NCI-H774 (cell line): Measurements from ENCODE around the gene ZFP36L2.
"Not testable (repeated sequence)": the region's sequence is repeated elsewhere in the genome, so short reads cannot be mapped to it uniquely, and the experiment has no call there.

Source experiments
- DNase-seq: peaks from one replicate; lab custom pipeline; 2025; lab: John Stamatoyannopoulos, UW

ZFP36L2 gene

GRCh38 chr2:43207553-43208300 lies 18.7 kb downstream of the ZFP36L2 start:
- DNase-seq: no peak

- DNase-seq: no peak
Measured at GRCh38 chr2:43206602-43207001, 19.8 kb downstream of the ZFP36L2 start.

- no peak for DNase-seq
Measured at GRCh38 chr2:43203373-43203772, 23.0 kb downstream of the ZFP36L2 start.

- no peak for DNase-seq
Measured at GRCh38 chr2:43202289-43202688, 24.1 kb downstream of the ZFP36L2 start.

GRCh38 chr2:43201497-43201896 lies 24.9 kb downstream of the ZFP36L2 start:
- no peak for DNase-seq

- DNase-seq: no peak
Measured at GRCh38 chr2:43201016-43201415, 25.4 kb downstream of the ZFP36L2 start.

- DNase-seq: no peak
Measured at GRCh38 chr2:43199492-43200488, 26.6 kb downstream of the ZFP36L2 start.

- no peak for DNase-seq
Measured at GRCh38 chr2:43198263-43198662, 28.1 kb downstream of the ZFP36L2 start.

GRCh38 chr2:43197588-43197896 lies 28.9 kb downstream of the ZFP36L2 start:
- no peak for DNase-seq

- no peak for DNase-seq
Measured at GRCh38 chr2:43196768-43197587, 29.4 kb downstream of the ZFP36L2 start.

- DNase-seq: no peak
Measured at GRCh38 chr2:43194121-43194869, 32.1 kb downstream of the ZFP36L2 start.

GRCh38 chr2:43193652-43194120 lies 32.7 kb downstream of the ZFP36L2 start:
- DNase-seq: no peak

- no peak for DNase-seq
Measured at GRCh38 chr2:43192744-43193651, 33.4 kb downstream of the ZFP36L2 start.

GRCh38 chr2:43191947-43192516 lies 34.4 kb downstream of the ZFP36L2 start:
- no peak for DNase-seq

GRCh38 chr2:43190311-43191052 lies 35.9 kb downstream of the ZFP36L2 start:
- no peak for DNase-seq

GRCh38 chr2:43189861-43190260 lies 36.5 kb downstream of the ZFP36L2 start:
- not testable (repeated sequence) for DNase-seq

GRCh38 chr2:43188561-43189386 lies 37.6 kb downstream of the ZFP36L2 start:
- no peak for DNase-seq

- DNase-seq: no peak
Measured at GRCh38 chr2:43186679-43187374, 39.6 kb downstream of the ZFP36L2 start.
